Neural progenitor cell (in vitro differentiated cells): ENCODE data around the gene GPR15LG. TPM values are rescaled to one million over a fixed set of nuclear protein-coding genes. Genes with fewer than 3 reads are reported as not detected.

ENCODE experiments used
- DNase-seq: peaks from one replicate; pipeline ENCODE4 v3.0.0-alpha.2; 2016; ENCODE audit warnings: low spot score
- H2AFZ ChIP-seq: fragments of 200-600 bp; sonication (generic); replicated peaks from 2 replicates; pipeline ENCODE4 v1.6.1; 2016; ENCODE audit warnings: antibody characterized with exemption
- H3F3A ChIP-seq: fragments of 200-600 bp; sonication (generic); 2 replicates; pipeline ENCODE4 v1.6.1; 2016; ENCODE audit warnings: antibody characterized with exemption, low read depth
- H3K27ac ChIP-seq: fragments of 200-600 bp; sonication (generic); 2 replicates; pipeline ENCODE4 v1.5.1; 2016; ENCODE audit warnings: mild to moderate bottlenecking
- H3K27me3 ChIP-seq: fragments of 200-600 bp; sonication (generic); 2 replicates; pipeline ENCODE4 v1.6.1; 2016; ENCODE audit warnings: mild to moderate bottlenecking, moderate library complexity
- H3K36me3 ChIP-seq: fragments of 200-600 bp; sonication (generic); 2 replicates; pipeline ENCODE4 v1.5.1; 2016
- H3K4me1 ChIP-seq: fragments of 200-600 bp; sonication (generic); 2 replicates; pipeline ENCODE4 v1.6.1; 2016; ENCODE audit warnings: mixed run types
- H3K4me2 ChIP-seq: fragments of 200-600 bp; sonication (generic); 2 replicates; pipeline ENCODE4 v1.6.1; 2016
- H3K4me3 ChIP-seq: fragments of 200-600 bp; sonication (generic); 2 replicates; pipeline ENCODE4 v1.5.1; 2016
- H3K79me2 ChIP-seq: fragments of 200-600 bp; sonication (generic); 2 replicates; pipeline ENCODE4 v1.6.1; 2016; ENCODE audit warnings: low read depth
- H3K9ac ChIP-seq: fragments of 200-600 bp; sonication (generic); 2 replicates; pipeline ENCODE4 v1.6.1; 2016
- H3K9me3 ChIP-seq: fragments of 200-600 bp; sonication (generic); 2 replicates; pipeline ENCODE4 v1.5.1; 2016; ENCODE audit warnings: low read depth
- H4K20me1 ChIP-seq: fragments of 200-600 bp; sonication (generic); 2 replicates; pipeline ENCODE4 v1.6.1; 2016; ENCODE audit warnings: low read depth
- H3K27ac Mint-ChIP-seq: 3 replicates; pipeline ENCODE4 v1.8.0; 2021; ENCODE audit warnings: mixed read lengths
- H3K27me3 Mint-ChIP-seq: 2 replicates; pipeline ENCODE4 v1.8.0; 2022; ENCODE audit warnings: low read depth, mild to moderate bottlenecking, inconsistent platforms, moderate library complexity, mixed read lengths; ENCODE audit not compliant: insufficient read depth
- H3K36me3 Mint-ChIP-seq: 3 replicates; pipeline ENCODE4 v1.8.0; 2021; ENCODE audit warnings: mixed read lengths
- H3K4me1 Mint-ChIP-seq: 3 replicates; pipeline ENCODE4 v1.8.0; 2021; ENCODE audit warnings: mixed read lengths
- H3K4me3 Mint-ChIP-seq: 3 replicates; pipeline ENCODE4 v1.8.0; 2021; ENCODE audit warnings: mild to moderate bottlenecking, moderate library complexity, mixed read lengths
- H3K9me3 Mint-ChIP-seq: 3 replicates; pipeline ENCODE4 v1.8.0; 2020; ENCODE audit warnings: mixed read lengths
- EZH2 ChIP-seq: fragments of 200-600 bp; sonication (generic); IDR thresholded peaks from 2 replicates; pipeline ENCODE4 v1.6.1; 2017; ENCODE audit warnings: antibody characterized with exemption, mild to moderate bottlenecking, moderate library complexity
- EZH2phosphoT487 ChIP-seq: fragments of 200-600 bp; sonication (generic); IDR thresholded peaks from 2 replicates; pipeline ENCODE4 v1.6.1; 2017; ENCODE audit warnings: antibody characterized with exemption
- total RNA-seq: library from RNA; depleted of rRNA; stranded (reverse); fragments of >200 nt; gene quantifications from 2 replicates; pipeline ENCODE4 v1.2.3, GENCODE V29; 2015; ENCODE audit warnings: low replicate concordance
- TF ChIP-seq, protein P1 (sequence below): fragments of 200-600 bp; sonication (generic); IDR thresholded peaks from 2 replicates; pipeline ENCODE4 v1.5.1; 2017; ENCODE audit warnings: antibody characterized with exemption, mild to moderate bottlenecking

The GPR15LG gene
- total RNA-seq, 1 donor from 2014 or later: not detected

DNA sequence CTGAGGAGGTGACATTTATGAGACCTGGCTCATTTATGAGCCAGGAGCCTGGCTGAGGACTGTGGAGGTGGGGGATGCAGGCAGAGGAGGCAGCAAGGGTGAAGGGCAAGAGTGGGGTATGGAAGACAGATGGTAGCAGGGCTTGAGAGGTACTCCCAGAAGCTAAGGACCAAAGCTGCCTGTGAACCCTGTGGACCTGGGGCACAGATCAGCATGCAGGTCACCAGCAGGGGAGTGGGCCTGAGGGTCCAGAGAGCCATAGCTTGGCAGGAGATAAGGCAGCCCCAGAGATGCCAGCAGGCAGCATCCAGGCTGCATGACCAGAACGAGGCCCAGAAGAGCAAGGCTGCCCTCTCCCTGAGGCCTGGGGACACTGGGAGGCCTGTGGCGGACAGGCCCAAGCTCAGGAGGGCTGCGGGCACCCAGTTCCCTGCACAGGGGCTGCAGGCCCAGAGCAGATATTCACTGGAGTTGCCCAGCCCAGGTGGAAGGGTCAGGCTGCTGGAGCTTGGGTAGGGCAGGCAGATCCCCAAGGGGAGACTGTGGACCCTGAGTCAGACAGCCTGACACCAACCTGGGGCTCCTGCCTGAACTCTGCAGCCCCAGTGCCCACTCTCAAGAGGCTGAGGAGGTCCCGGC is 3.4 kb downstream of the GPR15LG start:
- Histone ChIP-seq H3K9ac (no peak overlapping the region), H3K36me3 (no peaks in the 10 kb centered on the region), H3K79me2 (no peaks in the 10 kb centered on the region), H3K9me3 (no peaks in the 10 kb centered on the region), H3K27me3 (no peaks in the 10 kb centered on the region), H3F3A (no peaks in the 10 kb centered on the region), H3K4me3 (no peak overlapping the region), H2AFZ (no peak overlapping the region), H4K20me1 (no peaks in the 10 kb centered on the region), H3K4me2 (no peak overlapping the region), H3K27ac (no peak overlapping the region), H3K4me1 (peaks cover 3% of the 10 kb centered on the region)
- H3K4me1 Mint-ChIP-seq: peaks cover 3% of the 10 kb centered on the region
- H3K27me3 Mint-ChIP-seq: peaks cover 2% of the 10 kb centered on the region
- H3K27ac Mint-ChIP-seq: peak overlapping the region; percentile 52
- no peak overlapping the region for H3K4me3 Mint-ChIP-seq
- H3K36me3 Mint-ChIP-seq: no peaks in the 10 kb centered on the region
- no peak for DNase-seq
- TF ChIP-seq, protein P1, sequence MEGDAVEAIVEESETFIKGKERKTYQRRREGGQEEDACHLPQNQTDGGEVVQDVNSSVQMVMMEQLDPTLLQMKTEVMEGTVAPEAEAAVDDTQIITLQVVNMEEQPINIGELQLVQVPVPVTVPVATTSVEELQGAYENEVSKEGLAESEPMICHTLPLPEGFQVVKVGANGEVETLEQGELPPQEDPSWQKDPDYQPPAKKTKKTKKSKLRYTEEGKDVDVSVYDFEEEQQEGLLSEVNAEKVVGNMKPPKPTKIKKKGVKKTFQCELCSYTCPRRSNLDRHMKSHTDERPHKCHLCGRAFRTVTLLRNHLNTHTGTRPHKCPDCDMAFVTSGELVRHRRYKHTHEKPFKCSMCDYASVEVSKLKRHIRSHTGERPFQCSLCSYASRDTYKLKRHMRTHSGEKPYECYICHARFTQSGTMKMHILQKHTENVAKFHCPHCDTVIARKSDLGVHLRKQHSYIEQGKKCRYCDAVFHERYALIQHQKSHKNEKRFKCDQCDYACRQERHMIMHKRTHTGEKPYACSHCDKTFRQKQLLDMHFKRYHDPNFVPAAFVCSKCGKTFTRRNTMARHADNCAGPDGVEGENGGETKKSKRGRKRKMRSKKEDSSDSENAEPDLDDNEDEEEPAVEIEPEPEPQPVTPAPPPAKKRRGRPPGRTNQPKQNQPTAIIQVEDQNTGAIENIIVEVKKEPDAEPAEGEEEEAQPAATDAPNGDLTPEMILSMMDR: no peak
- TF ChIP-seq EZH2phosphoT487: no peak
- TF ChIP-seq EZH2: no peak
- no peaks in the 10 kb centered on the region for H3K9me3 Mint-ChIP-seq

DNA sequence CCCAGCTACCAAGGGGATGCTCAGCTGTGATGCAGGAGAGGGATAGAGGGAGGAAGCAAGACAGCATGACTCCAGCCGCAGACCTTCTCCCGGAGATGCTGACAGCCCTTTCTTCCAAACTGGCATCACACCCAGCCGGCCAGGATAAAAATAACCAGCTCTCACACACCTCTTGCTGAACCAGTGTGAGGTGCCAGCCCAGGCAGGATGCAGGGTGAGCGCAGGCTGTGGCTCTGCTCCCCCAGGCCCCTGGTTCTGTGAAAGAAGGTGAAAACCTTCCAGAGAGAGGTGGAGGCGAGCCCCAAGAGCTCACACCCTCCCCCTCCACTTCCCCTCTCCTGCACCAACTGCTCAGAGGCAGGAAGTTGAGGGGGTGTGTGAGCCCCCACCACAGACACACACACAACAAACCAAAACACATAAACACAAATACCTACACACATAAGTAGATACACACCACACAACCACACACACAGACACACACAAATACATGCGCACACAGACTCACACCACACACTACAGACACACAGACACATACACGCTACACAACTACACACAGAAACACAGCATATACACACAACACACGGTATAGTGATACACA is 4.0 kb downstream of the GPR15LG start:
- H4K20me1 ChIP-seq: no peaks in the 10 kb centered on the region
- TF ChIP-seq EZH2phosphoT487 (no peak), EZH2 (no peak)
- TF ChIP-seq, protein P1: no peak
- H3K4me3 ChIP-seq: no peak overlapping the region
- H3K27me3 ChIP-seq: no peaks in the 10 kb centered on the region
- H3K36me3 ChIP-seq: no peaks in the 10 kb centered on the region
- H3K27ac ChIP-seq: no peak overlapping the region
- H3K4me1 Mint-ChIP-seq: no peaks in the 10 kb centered on the region
- H2AFZ ChIP-seq: no peak overlapping the region
- H3K9me3 Mint-ChIP-seq: no peaks in the 10 kb centered on the region
- DNase-seq: no peak
- H3K4me1 ChIP-seq: peaks cover 3% of the 10 kb centered on the region
- H3K27me3 Mint-ChIP-seq: peaks cover 3% of the 10 kb centered on the region
- H3K4me3 Mint-ChIP-seq: no peak overlapping the region
- H3K36me3 Mint-ChIP-seq: no peaks in the 10 kb centered on the region
- no peak overlapping the region for H3K27ac Mint-ChIP-seq
- no peaks in the 10 kb centered on the region for H3F3A ChIP-seq
- no peak overlapping the region for H3K4me2 ChIP-seq
- H3K79me2 ChIP-seq: no peaks in the 10 kb centered on the region
- H3K9me3 ChIP-seq: no peaks in the 10 kb centered on the region
- H3K9ac ChIP-seq: no peak overlapping the region

DNA sequence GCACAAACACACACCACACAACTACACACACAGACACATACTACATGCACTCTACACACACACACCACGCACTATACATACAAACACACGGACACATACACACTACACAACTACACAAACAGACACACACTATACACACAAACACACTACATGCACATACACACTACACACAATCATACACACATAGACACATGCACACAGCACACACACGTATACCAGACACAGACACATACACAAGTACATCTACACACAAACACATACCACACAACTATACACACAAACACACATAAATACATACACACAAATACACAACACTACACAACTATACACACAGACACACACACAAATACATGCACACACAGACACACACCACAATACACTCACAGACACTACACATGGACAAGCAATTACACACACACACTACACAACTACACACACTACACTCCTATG is 4.6 kb downstream of the GPR15LG start:
- Mint-ChIP-seq H3K27ac (no peak overlapping the region), H3K4me3 (no peak overlapping the region), H3K36me3 (no peaks in the 10 kb centered on the region), H3K9me3 (no peaks in the 10 kb centered on the region), H3K4me1 (no peaks in the 10 kb centered on the region), H3K27me3 (peaks cover 3% of the 10 kb centered on the region)
- Histone ChIP-seq H3K4me2 (no peak overlapping the region), H3F3A (no peaks in the 10 kb centered on the region), H3K36me3 (no peaks in the 10 kb centered on the region), H3K79me2 (no peaks in the 10 kb centered on the region), H2AFZ (no peak overlapping the region), H3K4me1 (peaks cover 3% of the 10 kb centered on the region), H4K20me1 (no peaks in the 10 kb centered on the region), H3K27me3 (no peaks in the 10 kb centered on the region), H3K9ac (no peak overlapping the region), H3K4me3 (no peak overlapping the region), H3K27ac (no peak overlapping the region), H3K9me3 (no peaks in the 10 kb centered on the region)
- DNase-seq: no peak
- TF ChIP-seq EZH2 (no peak), EZH2phosphoT487 (no peak)
- TF ChIP-seq, protein P1: no peak
